Muscle layer of colon (tissue), 2 donors: Measurements from ENCODE around the gene HS1BP3.

Experiments used
- H3K27ac ChIP-seq: one replicate; pipeline ENCODE4 v1.7.0; 2013; ENCODE audit warnings: low read depth, mild to moderate bottlenecking, low read length, moderate library complexity
- H3K27me3 ChIP-seq, 2 donors: one replicate each; pipeline ENCODE4 v1.7.0; 2013; ENCODE audit warnings: low read length in 2 of 2, mild to moderate bottlenecking in 2 of 2; ENCODE audit not compliant: insufficient read depth in 2 of 2, control insufficient read depth in 1 of 2
- H3K36me3 ChIP-seq: one replicate; pipeline ENCODE4 v1.7.0; 2013; ENCODE audit warnings: mild to moderate bottlenecking, low read length; ENCODE audit not compliant: insufficient read depth
- H3K4me1 ChIP-seq: one replicate; pipeline ENCODE4 v1.7.0; 2013; ENCODE audit warnings: mild to moderate bottlenecking, low read length; ENCODE audit not compliant: insufficient read depth
- H3K4me3 ChIP-seq, 2 donors: one replicate each; pipeline ENCODE4 v1.7.0; 2013; ENCODE audit warnings: low read length in 2 of 2, low read depth in 1 of 2, mild to moderate bottlenecking in 1 of 2, moderate library complexity in 1 of 2
- H3K9ac ChIP-seq: one replicate; pipeline ENCODE4 v1.7.0; 2013; ENCODE audit warnings: low read length
- H3K9me3 ChIP-seq: one replicate; pipeline ENCODE4 v1.7.0; 2013; ENCODE audit warnings: mild to moderate bottlenecking, low read length
- donor health status: abdominal sarcoma.
- donor health status: Adenocarcinoma of cecum.

Gene HS1BP3

DNA sequence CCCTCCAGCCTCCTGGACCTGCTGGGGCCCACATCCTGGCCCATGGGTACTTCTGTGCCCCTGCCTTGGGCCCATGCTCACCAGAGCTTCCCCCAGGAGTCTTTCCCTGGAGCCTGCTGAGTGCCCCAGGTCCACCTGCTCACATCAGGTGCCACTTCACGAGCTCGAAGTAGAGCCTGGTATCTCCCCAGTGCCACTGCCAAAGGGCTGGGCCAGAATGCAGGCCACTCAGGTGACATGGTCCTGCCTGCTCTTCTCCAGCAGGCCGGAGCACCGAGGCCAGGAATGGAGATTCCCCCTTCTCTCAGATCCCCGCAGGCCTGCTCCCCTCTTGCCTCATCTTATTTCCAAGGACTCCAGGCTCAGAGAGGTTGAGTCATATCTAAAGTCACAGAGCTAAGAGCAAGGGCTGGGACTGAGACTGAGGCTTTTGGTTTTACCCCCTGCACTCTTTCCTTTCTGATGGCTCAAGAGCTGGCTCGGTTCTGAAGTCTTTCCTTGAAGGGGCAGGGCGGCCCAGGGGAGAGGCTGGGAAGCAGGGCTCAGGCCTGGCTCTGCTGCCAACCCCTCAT lies 79.2 kb downstream of the HS1BP3 start:
- H3K4me1 ChIP-seq: peaks cover 16% of the 10 kb centered on the region
- H3K36me3 ChIP-seq: no peaks in the 10 kb centered on the region
- H3K4me3 ChIP-seq: no peak overlapping the region
- H3K9ac ChIP-seq: no peak overlapping the region
- H3K27me3 ChIP-seq: no peaks in the 10 kb centered on the region
- no peaks in the 10 kb centered on the region for H3K9me3 ChIP-seq
- no peak overlapping the region for H3K27ac ChIP-seq

DNA sequence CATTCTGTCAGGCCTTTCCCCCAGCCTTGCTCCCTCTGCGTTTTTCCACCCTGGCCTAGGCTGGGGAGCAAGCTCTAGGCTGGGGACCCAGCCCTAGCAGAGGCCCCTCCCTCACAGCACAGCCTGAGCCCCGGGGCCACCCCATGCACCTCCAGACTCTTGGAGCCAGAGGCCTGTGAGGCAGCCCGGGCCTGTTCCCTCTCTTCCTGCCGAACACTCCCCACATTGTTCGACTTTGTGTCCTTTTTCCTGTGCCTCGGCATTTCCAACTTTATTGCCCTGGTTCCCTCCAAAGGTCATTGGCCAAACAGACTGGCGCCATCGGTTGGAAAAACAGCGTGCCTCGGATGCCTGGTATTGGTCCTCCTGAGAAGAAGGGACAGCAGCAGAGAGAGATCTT lies 79.7 kb downstream of the HS1BP3 start:
- Histone ChIP-seq H3K9ac (no peak overlapping the region), H3K27ac (no peak overlapping the region), H3K27me3 (no peaks in the 10 kb centered on the region), H3K4me1 (peaks cover 16% of the 10 kb centered on the region), H3K9me3 (no peaks in the 10 kb centered on the region), H3K4me3 (no peak overlapping the region), H3K36me3 (no peaks in the 10 kb centered on the region)

DNA sequence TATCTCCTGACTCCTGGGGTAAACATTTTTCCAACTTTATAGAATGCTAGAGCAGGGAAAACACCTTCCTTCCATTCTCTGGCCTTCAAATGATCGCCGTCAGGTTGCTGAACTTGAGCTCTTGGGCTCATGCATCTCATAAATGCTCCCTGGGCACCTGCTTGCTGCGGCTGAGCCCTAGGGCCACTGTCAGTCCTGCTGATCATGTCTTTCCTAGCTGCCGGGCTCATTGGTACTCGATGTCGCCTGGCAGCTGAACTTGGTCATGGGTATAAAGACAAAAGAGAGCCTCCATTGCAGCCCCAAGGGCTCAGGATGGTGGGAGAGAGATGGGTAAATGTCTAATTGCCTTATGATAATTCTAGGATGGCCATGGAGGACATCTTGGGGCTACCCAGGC lies 80.6 kb downstream of the HS1BP3 start:
- Histone ChIP-seq H3K36me3 (no peaks in the 10 kb centered on the region), H3K9me3 (no peaks in the 10 kb centered on the region), H3K27ac (no peak overlapping the region), H3K9ac (no peak overlapping the region), H3K4me3 (no peak overlapping the region), H3K4me1 (peaks cover 26% of the 10 kb centered on the region), H3K27me3 (no peaks in the 10 kb centered on the region)

DNA sequence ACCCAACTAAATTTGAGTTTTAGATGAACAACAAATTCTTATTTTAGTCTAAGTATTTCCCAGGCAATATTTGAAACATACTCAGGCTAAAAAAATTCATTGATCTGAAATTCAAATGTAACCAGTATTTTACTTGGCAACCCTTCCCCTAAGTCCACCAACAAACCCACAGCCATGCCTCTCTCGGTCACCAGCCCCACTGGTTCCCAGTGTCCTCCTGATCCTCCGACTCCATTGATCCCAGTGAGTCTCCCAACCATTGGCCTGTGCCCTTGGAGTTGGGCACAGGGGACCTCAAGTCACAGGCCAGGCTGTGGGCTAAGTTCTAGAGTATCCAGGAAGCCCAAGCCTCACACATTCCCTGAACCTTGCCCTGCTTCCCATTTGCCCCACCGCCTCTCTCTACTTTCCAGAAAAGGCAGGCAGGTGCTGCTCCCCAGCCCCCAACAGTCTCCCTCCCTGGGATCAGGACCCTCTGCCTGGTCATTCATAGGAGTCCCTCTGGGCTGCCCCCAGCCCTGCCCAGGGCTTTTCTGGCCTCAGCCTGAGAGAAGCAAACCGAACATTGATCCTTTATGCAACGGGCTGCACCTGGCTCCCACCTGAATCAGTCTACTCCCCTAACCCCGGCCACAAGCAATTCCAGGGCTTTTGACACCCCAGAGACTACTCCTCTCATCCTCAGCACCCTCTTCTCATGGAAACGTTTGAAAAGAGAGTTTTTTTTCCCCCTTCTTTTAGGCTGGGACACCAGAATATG lies 81.3 kb downstream of the HS1BP3 start:
- no peak overlapping the region for H3K9ac ChIP-seq
- no peaks in the 10 kb centered on the region for H3K36me3 ChIP-seq
- no peak overlapping the region for H3K27ac ChIP-seq
- no peaks in the 10 kb centered on the region for H3K9me3 ChIP-seq
- no peaks in the 10 kb centered on the region for H3K27me3 ChIP-seq
- H3K4me3 ChIP-seq: no peak overlapping the region
- H3K4me1 ChIP-seq: peaks cover 25% of the 10 kb centered on the region

DNA sequence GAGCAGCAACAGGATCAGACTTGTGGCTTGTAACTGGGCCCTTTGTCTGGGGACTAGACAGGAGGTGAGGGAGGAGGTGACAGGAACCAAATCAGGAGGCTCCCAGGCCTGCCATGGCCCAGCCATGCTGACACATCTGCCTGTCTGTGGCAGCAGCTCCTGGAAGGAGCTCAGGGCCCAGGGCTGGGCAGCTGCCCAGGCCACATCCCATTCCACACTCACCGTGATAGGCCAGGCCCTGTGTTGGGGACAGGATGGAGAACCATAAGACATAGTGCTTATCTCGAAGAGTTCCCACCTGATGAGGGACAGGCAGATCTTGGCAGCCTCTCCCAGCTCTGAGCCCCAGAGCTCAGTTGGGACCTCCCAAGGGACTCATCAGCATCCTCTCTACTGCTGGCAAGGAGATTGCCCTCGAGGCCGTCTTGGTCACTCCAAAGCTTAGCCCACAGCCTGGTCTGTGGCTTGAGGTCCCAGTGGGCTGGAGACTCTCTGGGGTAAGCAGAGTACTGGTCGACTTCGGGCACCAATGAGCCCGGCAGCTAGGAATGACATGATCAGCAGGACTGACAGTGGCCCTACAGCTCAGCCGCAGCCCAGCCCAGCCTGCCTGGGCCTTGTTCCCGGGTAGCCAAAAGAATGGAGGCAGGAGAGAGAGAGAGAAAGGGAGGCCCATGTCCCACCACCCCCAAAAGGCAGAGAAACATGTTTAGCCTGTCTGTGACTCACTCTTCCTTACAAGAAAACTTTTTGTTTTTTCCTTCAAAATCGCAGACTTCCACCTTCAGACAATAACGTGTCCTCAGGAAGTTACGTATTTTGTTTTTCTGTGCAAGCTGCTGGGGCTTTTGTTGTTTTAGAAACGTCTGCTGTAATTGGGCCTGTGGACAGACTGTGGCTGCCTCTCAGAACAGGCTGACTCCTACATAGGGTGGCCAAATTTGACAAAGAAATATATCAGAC lies 82.1 kb downstream of the HS1BP3 start:
- Histone ChIP-seq H3K9me3 (no peaks in the 10 kb centered on the region), H3K4me1 (peaks cover 17% of the 10 kb centered on the region), H3K27ac (no peak overlapping the region), H3K4me3 (no peak overlapping the region), H3K9ac (no peak overlapping the region), H3K36me3 (no peaks in the 10 kb centered on the region), H3K27me3 (no peaks in the 10 kb centered on the region)

DNA sequence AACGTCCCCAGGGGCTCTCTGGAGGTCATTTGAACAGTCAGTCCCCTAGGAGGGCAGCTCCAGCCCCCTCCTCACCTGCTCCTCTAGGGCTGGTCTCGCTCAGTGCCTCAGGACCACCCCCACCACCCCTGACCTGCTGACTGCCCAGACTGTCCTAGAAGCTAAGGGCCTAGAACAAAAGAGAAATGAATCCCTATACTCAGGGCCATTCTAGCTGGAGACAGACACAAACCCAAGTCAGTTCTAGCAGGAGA lies 83.0 kb downstream of the HS1BP3 start:
- no peaks in the 10 kb centered on the region for H3K36me3 ChIP-seq
- peaks cover 10% of the 10 kb centered on the region for H3K4me1 ChIP-seq
- no peaks in the 10 kb centered on the region for H3K9me3 ChIP-seq
- H3K9ac ChIP-seq: no peak overlapping the region
- no peak overlapping the region for H3K27ac ChIP-seq
- H3K27me3 ChIP-seq: no peaks in the 10 kb centered on the region
- H3K4me3 ChIP-seq: no peak overlapping the region
